Subcutaneous abdominal adipose tissue (tissue), 5 donors: Measurements from ENCODE around the gene GLS.
"Not testable (repeated sequence)": the region's sequence is repeated elsewhere in the genome, so short reads cannot be mapped to it uniquely, and the experiment has no call there.

Experiments used
- H3K27ac ChIP-seq: one replicate; pipeline ENCODE4 v1.7.0; 2013; ENCODE audit warnings: low read depth, mild to moderate bottlenecking, inconsistent platforms, low read length, moderate library complexity
- H3K27me3 ChIP-seq, 5 donors: one replicate each; pipeline ENCODE4 v1.7.0; 2013; ENCODE audit warnings: low read length in 5 of 5, inconsistent platforms in 1 of 5; ENCODE audit not compliant: control insufficient read depth in 5 of 5, insufficient read depth in 4 of 5
- H3K36me3 ChIP-seq, 5 donors: one replicate each; pipeline ENCODE4 v1.7.0; 2013; ENCODE audit warnings: low read length in 5 of 5; ENCODE audit not compliant: control insufficient read depth in 5 of 5, insufficient read depth in 5 of 5
- H3K4me1 ChIP-seq, 5 donors: one replicate each; pipeline ENCODE4 v1.7.0; 2013; ENCODE audit warnings: low read length in 5 of 5, mild to moderate bottlenecking in 3 of 5, moderate library complexity in 1 of 5; ENCODE audit not compliant: control insufficient read depth in 5 of 5, insufficient read depth in 5 of 5
- H3K4me3 ChIP-seq, 5 donors: one replicate each; pipeline ENCODE4 v1.7.0; 2013; ENCODE audit warnings: low read length in 5 of 5, low read depth in 1 of 5
- H3K9ac ChIP-seq, 5 donors: one replicate each; pipeline ENCODE4 v1.7.0; 2013; ENCODE audit warnings: low read length in 5 of 5, mild to moderate bottlenecking in 4 of 5, moderate library complexity in 3 of 5
- H3K9me3 ChIP-seq, 5 donors: one replicate each; pipeline ENCODE4 v1.7.0; 2013; ENCODE audit warnings: low read length in 5 of 5; ENCODE audit not compliant: control insufficient read depth in 5 of 5
- donor health status: healthy.
- donor health status: healthy.
- donor health status: healthy.
- donor health status: healthy.
- donor health status: healthy.

The GLS gene

GRCh38 chr2:190842606-190843104, 38.0 kb upstream of the GLS start:
- no peaks in the 10 kb centered on the region for H3K36me3 ChIP-seq
- no peaks in the 10 kb centered on the region for H3K4me1 ChIP-seq
- no peaks in the 10 kb centered on the region for H3K27me3 ChIP-seq
- H3K4me3 ChIP-seq = no peak overlapping the region
- H3K9ac ChIP-seq = no peak overlapping the region
- H3K27ac ChIP-seq = no peak overlapping the region
- H3K9me3 ChIP-seq = no peaks in the 10 kb centered on the region

- H3K9me3 ChIP-seq = no peaks in the 10 kb centered on the region
- H3K36me3 ChIP-seq = no peaks in the 10 kb centered on the region
- no peak overlapping the region for H3K27ac ChIP-seq
- H3K9ac ChIP-seq = no peak overlapping the region
- H3K27me3 ChIP-seq = no peaks in the 10 kb centered on the region
- no peaks in the 10 kb centered on the region for H3K4me1 ChIP-seq
- no peak overlapping the region for H3K4me3 ChIP-seq
These were observed 36.5 kb upstream of the GLS start for GRCh38 chr2:190843890-190844699.

GRCh38 chr2:190844700-190845401, 35.8 kb upstream of the GLS start:
- Histone ChIP-seq H3K4me1 (no peaks in the 10 kb centered on the region), H3K4me3 (no peak overlapping the region), H3K27me3 (no peaks in the 10 kb centered on the region), H3K36me3 (no peaks in the 10 kb centered on the region), H3K9me3 (no peaks in the 10 kb centered on the region), H3K9ac (no peak overlapping the region), H3K27ac (no peak overlapping the region)

- no peak overlapping the region for H3K27ac ChIP-seq
- no peaks in the 10 kb centered on the region for H3K36me3 ChIP-seq
- no peaks in the 10 kb centered on the region for H3K9me3 ChIP-seq
- H3K4me1 ChIP-seq = no peaks in the 10 kb centered on the region
- H3K4me3 ChIP-seq = no peak overlapping the region
- H3K9ac ChIP-seq = no peak overlapping the region
- no peaks in the 10 kb centered on the region for H3K27me3 ChIP-seq
These were observed 33.9 kb upstream of the GLS start for GRCh38 chr2:190846746-190847145.

GRCh38 chr2:190847504-190848081, 33.0 kb upstream of the GLS start:
- no peaks in the 10 kb centered on the region for H3K4me1 ChIP-seq
- no peak overlapping the region for H3K9ac ChIP-seq
- H3K9me3 ChIP-seq = no peaks in the 10 kb centered on the region
- no peaks in the 10 kb centered on the region for H3K36me3 ChIP-seq
- H3K27me3 ChIP-seq = no peaks in the 10 kb centered on the region
- H3K4me3 ChIP-seq = no peak overlapping the region
- H3K27ac ChIP-seq = no peak overlapping the region

- H3K4me3 ChIP-seq = no peak overlapping the region
- H3K36me3 ChIP-seq = no peaks in the 10 kb centered on the region
- H3K27me3 ChIP-seq = no peaks in the 10 kb centered on the region
- no peaks in the 10 kb centered on the region for H3K9me3 ChIP-seq
- H3K9ac ChIP-seq = no peak overlapping the region
- H3K27ac ChIP-seq = no peak overlapping the region
- peaks cover 0 to 7% (median 3%) of the 10 kb centered on the region in 5 donors for H3K4me1 ChIP-seq
These were observed 30.8 kb upstream of the GLS start for GRCh38 chr2:190849774-190850173.

GRCh38 chr2:190853022-190853421, 27.6 kb upstream of the GLS start:
- not testable (repeated sequence) for H3K4me1 ChIP-seq, H3K4me3 ChIP-seq, H3K27ac ChIP-seq, H3K9me3 ChIP-seq, H3K36me3 ChIP-seq, H3K27me3 ChIP-seq, H3K9ac ChIP-seq

GRCh38 chr2:190853531-190854383, 26.9 kb upstream of the GLS start:
- H3K4me1 ChIP-seq = peaks cover 0 to 8% (median 5%) of the 10 kb centered on the region in 5 donors
- no peak overlapping the region for H3K27ac ChIP-seq
- H3K9me3 ChIP-seq = no peaks in the 10 kb centered on the region
- no peak overlapping the region for H3K4me3 ChIP-seq
- no peak overlapping the region for H3K9ac ChIP-seq
- no peaks in the 10 kb centered on the region for H3K36me3 ChIP-seq
- H3K27me3 ChIP-seq = no peaks in the 10 kb centered on the region

- H3K9me3 ChIP-seq = no peaks in the 10 kb centered on the region
- H3K36me3 ChIP-seq = no peaks in the 10 kb centered on the region
- H3K9ac ChIP-seq = no peak overlapping the region
- no peak overlapping the region for H3K27ac ChIP-seq
- peaks cover 0 to 11% (median 5%) of the 10 kb centered on the region in 5 donors for H3K4me1 ChIP-seq
- H3K27me3 ChIP-seq = no peaks in the 10 kb centered on the region
- H3K4me3 ChIP-seq = no peak overlapping the region
These were observed 25.9 kb upstream of the GLS start for GRCh38 chr2:190854726-190855125.
